Activated CD4-positive, alpha-beta T cell treated with anti-CD3 and anti-CD28 coated beads, Interleukin-2, amount 10 ng/mL, durations not matched to agents 7 days and 5 days (primary cell): ENCODE results near the gene UPP1. TPM values are rescaled to one million over a fixed set of nuclear protein-coding genes. Genes with fewer than 3 reads are reported as not detected.

ENCODE experiments used
- CTCF ChIA-PET: fragments of 350-600 bp; sonication (Branson Sonifier 250); formaldehyde crosslinking; loops from one replicate; lab custom pipeline; 2021; ENCODE audit warnings: antibody characterized with exemption; lab: Charles Lee
- POLR2A ChIA-PET: fragments of 350-600 bp; sonication (Branson Sonifier 250); formaldehyde crosslinking; loops from one replicate; lab custom pipeline; 2021; ENCODE audit warnings: antibody characterized with exemption; lab: Charles Lee
- DNase-seq: peaks from one replicate; pipeline ENCODE4 v3.0.0-alpha.2; 2020
- H3K27ac Mint-ChIP-seq: one replicate; pipeline ENCODE4 v1.8.0; 2021; ENCODE audit warnings: mild to moderate bottlenecking, moderate library complexity, mixed read lengths
- H3K27me3 Mint-ChIP-seq: one replicate; pipeline ENCODE4 v1.8.0; 2021; ENCODE audit warnings: mixed read lengths
- H3K36me3 Mint-ChIP-seq: one replicate; pipeline ENCODE4 v1.8.0; 2021; ENCODE audit warnings: low read depth, mixed read lengths
- H3K4me1 Mint-ChIP-seq: one replicate; pipeline ENCODE4 v1.8.0; 2021; ENCODE audit warnings: mixed read lengths
- H3K4me3 Mint-ChIP-seq: one replicate; pipeline ENCODE4 v1.8.0; 2021; ENCODE audit warnings: mild to moderate bottlenecking, moderate library complexity, mixed read lengths
- H3K9me3 Mint-ChIP-seq: one replicate; pipeline ENCODE4 v1.8.0; 2021; ENCODE audit warnings: mixed read lengths
- total RNA-seq, 2 experiments: library from RNA; stranded (reverse); gene quantifications; one replicate each; pipeline ENCODE4 v1.2.3, GENCODE V29; 2021

The UPP1 gene
- total RNA-seq, 2 experiments from 2014 or later = 100 to 114 TPM

DNA sequence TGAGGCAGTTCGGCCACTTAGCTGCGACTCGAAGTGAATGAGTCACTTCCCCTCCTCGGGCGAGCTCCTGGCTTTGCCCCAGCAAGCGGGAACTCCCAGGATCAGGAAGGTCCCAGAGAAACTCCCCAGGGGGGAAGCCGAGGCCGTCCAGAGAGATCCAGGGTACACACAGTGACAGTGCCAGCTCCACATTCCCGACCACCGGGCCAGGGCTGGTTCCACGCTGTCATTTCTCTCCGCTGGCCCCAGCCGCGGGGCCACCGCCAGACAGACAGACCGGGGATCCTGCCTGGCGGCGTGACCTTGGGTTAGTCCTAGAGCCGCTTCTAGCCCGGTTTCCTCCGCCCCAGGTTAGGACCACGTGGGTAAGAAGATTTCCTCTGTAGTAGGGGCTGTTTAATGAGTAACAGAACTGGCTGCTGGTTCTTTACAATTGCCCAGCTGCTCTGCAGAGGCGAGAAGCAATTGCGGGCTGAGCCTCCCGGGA is 463 bp upstream of the UPP1 start:
- ChIA-PET CTCF (interaction anchor here (0.8 to 3.2 kb wide), 5 partner anchors 10 to 84 kb away, joined by 3 to 17 read pairs (median 3); no protein-coding TSS in a partner anchor), POLR2A (interaction anchor here (0.9 kb wide), 1 partner anchor 97 kb away, joined by 3 read pairs; no protein-coding TSS in a partner anchor)
- Mint-ChIP-seq H3K27me3 (no peaks in the 10 kb centered on the region), H3K4me3 (peak overlapping the region; percentile 89), H3K27ac (peak overlapping the region; percentile 94), H3K4me1 (peaks cover 79% of the 10 kb centered on the region), H3K9me3 (no peaks in the 10 kb centered on the region), H3K36me3 (peaks cover 39% of the 10 kb centered on the region)
- DNase-seq = no peak

GRCh38 chr7:48090095-48090805 is 1.2 kb downstream of the UPP1 start:
- Mint-ChIP-seq H3K4me3 (peak overlapping the region; percentile 89), H3K27me3 (no peaks in the 10 kb centered on the region), H3K4me1 (peaks cover 79% of the 10 kb centered on the region), H3K36me3 (peaks cover 53% of the 10 kb centered on the region), H3K9me3 (no peaks in the 10 kb centered on the region), H3K27ac (peak overlapping the region; percentile 94)
- ChIA-PET CTCF (no interaction called here), POLR2A (no interaction called here)
- no peak for DNase-seq

- Mint-ChIP-seq H3K4me3 (peak overlapping the region; percentile 89), H3K9me3 (no peaks in the 10 kb centered on the region), H3K4me1 (peaks cover 77% of the 10 kb centered on the region), H3K27me3 (no peaks in the 10 kb centered on the region), H3K27ac (peak overlapping the region; percentile 94), H3K36me3 (peaks cover 67% of the 10 kb centered on the region)
- DNase-seq = no peak
- CTCF ChIA-PET = interaction anchor here (1.4 to 2.5 kb wide), 4 partner anchors 8 to 17 kb away, joined by 4 to 8 read pairs (median 6); no protein-coding TSS in a partner anchor
- POLR2A ChIA-PET = no interaction called here
Observed at GRCh38 chr7:48091506-48092433, 2.7 kb downstream of the UPP1 start.

- Mint-ChIP-seq H3K27me3 (no peaks in the 10 kb centered on the region), H3K4me3 (no peak overlapping the region), H3K27ac (peak overlapping the region; percentile 32), H3K4me1 (peaks cover 90% of the 10 kb centered on the region), H3K9me3 (no peaks in the 10 kb centered on the region), H3K36me3 (peaks cover 90% of the 10 kb centered on the region)
- DNase-seq = no peak
- ChIA-PET CTCF (interaction anchor here (1.3 to 2.6 kb wide), 3 partner anchors 8 to 106 kb away, joined by 3 to 12 read pairs (median 4); no protein-coding TSS in a partner anchor), POLR2A (no interaction called here)
Observed at GRCh38 chr7:48094861-48095293, 5.8 kb downstream of the UPP1 start.

- POLR2A ChIA-PET = interaction anchor here (0.8 to 0.9 kb wide), 2 partner anchors 9 to 11 kb away, joined by 3 to 4 read pairs; no protein-coding TSS in a partner anchor
- peaks cover 80% of the 10 kb centered on the region for H3K4me1 Mint-ChIP-seq
- peaks cover 80% of the 10 kb centered on the region for H3K36me3 Mint-ChIP-seq
- no peaks in the 10 kb centered on the region for H3K27me3 Mint-ChIP-seq
- CTCF ChIA-PET = interaction anchor here (0.7 to 2.6 kb wide), 4 partner anchors 10 to 104 kb away, joined by 3 to 12 read pairs (median 6); no protein-coding TSS in a partner anchor
- H3K27ac Mint-ChIP-seq = peak overlapping the region; percentile 92
- DNase-seq = peak; percentile 37
- no peaks in the 10 kb centered on the region for H3K9me3 Mint-ChIP-seq
- peak overlapping the region; percentile 69 for H3K4me3 Mint-ChIP-seq
Observed at GRCh38 chr7:48096273-48096672, 7.2 kb downstream of the UPP1 start.

DNA sequence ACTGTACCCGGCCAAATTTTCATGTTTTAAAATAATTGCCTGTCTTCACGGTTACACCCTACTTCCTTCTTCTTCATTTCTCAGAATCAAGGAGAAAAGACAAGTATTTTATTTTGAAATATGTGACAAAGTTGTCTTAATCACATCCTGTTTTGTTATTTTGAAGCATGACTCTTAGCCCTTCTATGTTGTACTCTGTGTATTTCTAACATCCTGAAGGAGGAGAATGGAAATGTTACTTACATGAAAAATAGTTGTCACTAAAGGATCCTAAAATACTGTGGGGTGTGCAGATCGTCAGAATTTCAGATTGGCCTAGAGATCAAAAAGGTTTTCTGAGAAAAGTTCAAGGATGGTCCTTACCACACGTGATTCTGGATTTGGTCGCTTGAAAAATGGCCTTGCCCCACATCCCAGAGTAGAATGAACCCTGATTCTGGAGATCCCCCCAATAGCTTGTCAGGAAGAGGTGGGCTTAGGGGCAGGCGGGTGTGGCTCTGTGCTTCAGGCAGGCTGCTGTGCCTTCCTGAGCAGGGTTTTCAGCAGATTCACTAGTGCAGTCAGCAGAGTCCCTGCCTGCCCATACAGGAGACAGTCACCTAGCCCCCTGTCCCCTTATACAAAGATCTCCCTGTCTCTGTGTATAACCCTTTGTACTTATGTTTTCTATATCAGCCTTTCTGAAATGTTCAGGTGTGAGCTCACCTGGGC is 8.6 kb downstream of the UPP1 start:
- POLR2A ChIA-PET = no interaction called here
- Mint-ChIP-seq H3K9me3 (no peaks in the 10 kb centered on the region), H3K27me3 (no peaks in the 10 kb centered on the region), H3K4me1 (peaks cover 76% of the 10 kb centered on the region), H3K27ac (peak overlapping the region; percentile 89), H3K36me3 (peaks cover 78% of the 10 kb centered on the region), H3K4me3 (peak overlapping the region; percentile 54)
- CTCF ChIA-PET = interaction anchor here (0.6 to 2.2 kb wide), 2 partner anchors 12 to 119 kb away, joined by 3 to 11 read pairs; no protein-coding TSS in a partner anchor
- peak; percentile 31 for DNase-seq

- H3K9me3 Mint-ChIP-seq = no peaks in the 10 kb centered on the region
- DNase-seq = no peak
- H3K27ac Mint-ChIP-seq = peak overlapping the region; percentile 89
- H3K4me1 Mint-ChIP-seq = peaks cover 69% of the 10 kb centered on the region
- H3K27me3 Mint-ChIP-seq = no peaks in the 10 kb centered on the region
- peak overlapping the region; percentile 54 for H3K4me3 Mint-ChIP-seq
- peaks cover 77% of the 10 kb centered on the region for H3K36me3 Mint-ChIP-seq
- ChIA-PET CTCF (interaction anchor here (2.2 kb wide), 1 partner anchor 11 kb away, joined by 11 read pairs; no protein-coding TSS in a partner anchor), POLR2A (no interaction called here)
Observed at GRCh38 chr7:48098846-48099245, 9.8 kb downstream of the UPP1 start.

- Mint-ChIP-seq H3K4me3 (no peak overlapping the region), H3K4me1 (peaks cover 64% of the 10 kb centered on the region), H3K9me3 (no peaks in the 10 kb centered on the region), H3K27ac (peak overlapping the region; percentile 67), H3K27me3 (no peaks in the 10 kb centered on the region), H3K36me3 (peaks cover 78% of the 10 kb centered on the region)
- CTCF ChIA-PET = interaction anchor here (6.0 kb wide), 1 partner anchor 12 kb away, joined by 17 read pairs; the partner anchor contains the start of gene UPP1
- DNase-seq = no peak
- POLR2A ChIA-PET = no interaction called here
Observed at GRCh38 chr7:48099781-48100180, 10.7 kb downstream of the UPP1 start.

DNA sequence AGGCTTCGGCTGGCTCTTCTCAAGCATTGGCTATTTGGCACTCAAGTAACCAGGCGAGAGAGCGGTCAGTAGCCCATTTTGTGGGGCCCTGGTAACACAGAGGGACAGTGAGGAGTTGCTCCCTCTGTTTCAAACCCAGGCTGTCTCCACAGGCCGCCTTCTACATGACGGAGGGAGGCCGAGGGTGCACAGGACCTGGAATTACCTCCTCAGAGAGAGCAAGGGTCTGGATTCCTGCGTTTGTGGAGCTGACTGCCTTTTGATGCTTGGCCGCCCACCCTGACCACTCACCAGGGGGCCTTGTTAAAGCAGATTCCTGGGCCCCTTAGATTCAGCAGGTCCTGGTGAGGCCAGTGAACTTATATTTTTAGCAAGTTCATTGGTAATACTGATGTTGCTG is 12.3 kb downstream of the UPP1 start:
- CTCF ChIA-PET = interaction anchor here (1.0 to 6.0 kb wide), 7 partner anchors 9 to 158 kb away, joined by 3 to 17 read pairs (median 5); partner anchors contain the start of genes PKD1L1 and UPP1
- H3K4me3 Mint-ChIP-seq = no peak overlapping the region
- POLR2A ChIA-PET = no interaction called here
- H3K4me1 Mint-ChIP-seq = peaks cover 53% of the 10 kb centered on the region
- peaks cover 77% of the 10 kb centered on the region for H3K36me3 Mint-ChIP-seq
- H3K27me3 Mint-ChIP-seq = no peaks in the 10 kb centered on the region
- DNase-seq = peak; percentile 0
- no peaks in the 10 kb centered on the region for H3K9me3 Mint-ChIP-seq
- H3K27ac Mint-ChIP-seq = no peak overlapping the region

DNA sequence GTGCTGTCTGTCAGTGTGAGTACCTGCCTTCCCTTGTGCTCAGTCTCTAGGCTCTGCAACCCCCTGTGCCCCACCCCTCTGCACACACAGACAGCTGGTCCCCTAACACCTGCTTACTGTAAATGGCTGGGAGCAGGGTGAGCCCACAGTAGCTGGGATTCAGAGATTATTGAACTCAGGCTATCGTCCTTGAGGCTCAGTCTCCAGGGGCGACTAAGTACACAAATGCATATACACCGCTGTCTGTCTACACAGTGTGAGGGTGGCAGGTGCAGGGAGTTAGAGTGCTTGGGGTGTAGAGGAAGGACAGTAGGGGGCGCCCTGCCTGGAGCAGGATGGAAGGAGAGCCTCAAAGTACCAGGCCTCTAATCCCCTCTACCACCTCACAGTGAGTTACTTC is 12.9 kb downstream of the UPP1 start:
- Mint-ChIP-seq H3K36me3 (peaks cover 78% of the 10 kb centered on the region), H3K27ac (no peak overlapping the region), H3K9me3 (no peaks in the 10 kb centered on the region), H3K4me1 (peaks cover 48% of the 10 kb centered on the region), H3K4me3 (no peak overlapping the region), H3K27me3 (no peaks in the 10 kb centered on the region)
- DNase-seq = peak; percentile 13
- ChIA-PET POLR2A (no interaction called here), CTCF (interaction anchor here (1.0 to 6.0 kb wide), 7 partner anchors 8 to 157 kb away, joined by 3 to 17 read pairs (median 4); partner anchors contain the start of gene UPP1)

GRCh38 chr7:48102530-48102929 is 13.5 kb downstream of the UPP1 start:
- DNase-seq = peak; percentile 1
- POLR2A ChIA-PET = no interaction called here

More at GRCh38 chr7:48102530-48102929, 13.5 kb downstream of the UPP1 start:
- CTCF ChIA-PET = interaction anchor here (1.0 to 6.0 kb wide), 5 partner anchors 8 to 158 kb away, joined by 3 to 17 read pairs (median 4); partner anchors contain the start of gene UPP1
- Mint-ChIP-seq H3K4me3 (no peak overlapping the region), H3K9me3 (no peaks in the 10 kb centered on the region), H3K27ac (no peak overlapping the region), H3K36me3 (peaks cover 75% of the 10 kb centered on the region), H3K27me3 (no peaks in the 10 kb centered on the region), H3K4me1 (peaks cover 43% of the 10 kb centered on the region)
